ENCODE data around the gene OR8B3. TPM values are rescaled to one million over a fixed set of nuclear protein-coding genes. Genes with fewer than 3 reads are reported as not detected.
"Not testable (repeated sequence)": the region's sequence is repeated elsewhere in the genome, so short reads cannot be mapped to it uniquely, and the experiment has no call there.

Gene OR8B3
- total RNA-seq, 2 experiments from 2014 or later = not detected

DNA sequence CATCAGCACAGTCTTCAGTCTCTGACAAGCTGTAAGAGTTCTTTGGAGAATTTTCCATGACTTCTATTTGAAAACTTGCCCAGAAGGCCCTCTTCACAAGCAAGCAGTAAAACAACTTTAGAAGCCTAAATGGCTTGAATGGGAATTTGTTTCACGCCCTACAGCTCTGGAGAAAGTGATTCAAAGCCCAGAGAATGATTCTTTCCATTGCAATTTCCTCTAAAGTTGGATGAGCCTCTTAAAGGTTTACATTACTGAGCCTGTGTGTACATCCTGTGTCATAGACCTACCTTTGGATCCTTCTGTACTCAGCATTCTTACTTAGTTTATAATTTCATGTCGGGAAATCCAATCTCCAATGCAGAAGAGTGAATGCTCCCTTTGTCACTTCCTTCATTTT is 6.8 kb upstream of the OR8B3 start:
- Mint-ChIP-seq H3K27ac (no peak overlapping the region), H3K36me3 (no peaks in the 10 kb centered on the region), H3K27me3 (peaks cover 21% of the 10 kb centered on the region), H3K4me3 (no peak overlapping the region), H3K4me1 (peaks cover 2% of the 10 kb centered on the region), H3K9me3 (ENCODE audit: low read depth) (no peaks in the 10 kb centered on the region)
- ATAC-seq (no peak), DNase-seq (no peak)
- CTCF ChIA-PET = no interaction called here

GRCh38 chr11:124403186-124403585 is 4.4 kb upstream of the OR8B3 start:
- H3K36me3 Mint-ChIP-seq; H3K27ac Mint-ChIP-seq; H3K4me1 Mint-ChIP-seq; ATAC-seq; H3K9me3 Mint-ChIP-seq (ENCODE audit: low read depth); H3K4me3 Mint-ChIP-seq; H3K27me3 Mint-ChIP-seq; DNase-seq: not testable (repeated sequence)
- CTCF ChIA-PET = interaction anchor here (1.0 to 2.7 kb wide), 3 partner anchors 13 to 136 kb away, joined by 3 to 10 read pairs (median 5); no protein-coding TSS in a partner anchor

DNA sequence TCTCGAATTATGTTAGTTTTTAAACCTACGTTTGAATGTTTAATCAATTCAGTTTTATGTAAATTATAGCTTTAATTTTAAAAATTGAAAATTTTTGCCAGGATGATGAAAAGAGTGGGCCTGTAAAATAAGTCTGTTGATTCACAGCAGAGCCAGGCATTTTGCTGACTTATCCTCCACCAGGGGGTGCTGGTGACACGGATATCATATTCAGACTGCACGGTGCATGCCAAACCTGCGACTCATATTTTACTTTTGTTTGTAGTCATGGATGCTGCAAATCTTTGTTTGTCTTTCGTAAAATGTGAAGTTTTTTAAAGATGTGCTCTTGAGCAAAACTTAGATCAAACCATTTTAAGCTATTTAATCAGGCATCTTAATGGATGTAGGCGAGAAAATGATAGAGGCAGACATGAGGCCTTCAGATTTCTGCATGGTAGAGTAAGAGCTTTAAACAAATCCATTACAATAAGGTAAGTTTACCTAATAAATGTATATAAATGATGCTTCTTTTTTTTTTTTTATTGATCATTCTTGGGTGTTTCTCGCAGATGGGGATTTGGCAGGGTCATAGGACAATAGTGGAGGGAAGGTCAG is 3.6 kb upstream of the OR8B3 start:
- H3K9me3 Mint-ChIP-seq (ENCODE audit: low read depth) = no peaks in the 10 kb centered on the region
- peaks cover 5% of the 10 kb centered on the region for H3K27me3 Mint-ChIP-seq
- CTCF ChIA-PET = interaction anchor here (0.7 to 2.7 kb wide), 12 partner anchors 9 to 473 kb away, joined by 3 to 13 read pairs (median 3); no protein-coding TSS in a partner anchor
- H3K4me3 Mint-ChIP-seq = no peak overlapping the region
- ATAC-seq (peak; percentile 74), DNase-seq (peak; percentile 66)
- no peaks in the 10 kb centered on the region for H3K36me3 Mint-ChIP-seq
- H3K27ac Mint-ChIP-seq = no peak overlapping the region
- peaks cover 2% of the 10 kb centered on the region for H3K4me1 Mint-ChIP-seq

GRCh38 chr11:124396847-124397246 is 2.0 kb downstream of the OR8B3 start:
- H3K4me3 Mint-ChIP-seq; H3K9me3 Mint-ChIP-seq (ENCODE audit: low read depth); H3K27me3 Mint-ChIP-seq; H3K4me1 Mint-ChIP-seq; ATAC-seq; H3K36me3 Mint-ChIP-seq; H3K27ac Mint-ChIP-seq; DNase-seq: not testable (repeated sequence)
- CTCF ChIA-PET = interaction anchor here (0.5 kb wide), 1 partner anchor 8 kb away, joined by 3 read pairs; no protein-coding TSS in a partner anchor

DNA sequence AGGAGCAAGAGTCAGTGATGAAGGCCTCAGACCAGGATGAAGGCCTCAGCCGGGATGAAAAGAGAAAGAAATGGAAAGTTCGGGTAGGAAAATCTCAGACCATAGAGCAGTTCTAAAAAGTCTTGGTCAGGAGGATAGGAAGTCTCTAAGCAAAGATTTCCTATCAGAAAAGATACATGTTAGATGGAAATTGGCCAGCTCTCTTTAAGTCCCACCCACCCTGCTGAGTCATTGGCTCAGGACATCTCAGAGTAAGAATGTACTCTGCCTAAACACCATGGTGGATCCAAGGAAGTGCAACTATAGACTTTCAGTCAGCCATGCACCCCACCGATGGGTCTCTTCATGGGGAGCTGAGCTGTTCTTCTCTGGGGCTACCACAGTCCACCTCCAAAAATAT is 4.4 kb downstream of the OR8B3 start:
- Mint-ChIP-seq H3K9me3 (ENCODE audit: low read depth) (peaks cover 3% of the 10 kb centered on the region), H3K4me1 (no peaks in the 10 kb centered on the region), H3K4me3 (no peak overlapping the region), H3K27ac (no peak overlapping the region), H3K27me3 (no peaks in the 10 kb centered on the region), H3K36me3 (no peaks in the 10 kb centered on the region)
- CTCF ChIA-PET = no interaction called here
- ATAC-seq (no peak), DNase-seq (no peak)

DNA sequence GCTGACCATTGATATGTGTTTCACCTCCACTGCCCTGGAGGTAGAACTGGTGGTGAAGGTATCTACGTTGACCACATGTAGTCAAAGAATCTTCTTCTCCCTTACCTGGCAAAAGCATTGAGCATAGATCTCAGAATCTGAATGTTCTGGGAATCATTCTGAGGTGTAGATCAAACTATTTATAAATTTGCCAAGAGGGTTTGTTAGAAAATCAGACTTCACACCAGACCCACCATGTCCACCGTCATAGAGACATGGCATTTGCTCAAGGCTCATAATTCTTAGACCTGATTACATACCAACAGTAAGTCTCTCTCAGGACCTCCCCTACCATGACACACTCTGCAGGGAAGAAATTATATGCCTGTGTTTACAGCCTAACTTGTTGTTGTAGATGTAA is 14.4 kb downstream of the OR8B3 start, which contains the start of gene OR8B2:
OR8B2 (minus strand) TSS at position 101 of the 400 bp plus-strand sequence. CDS start 1,156 bp downstream, outside the sequence.
- H3K27me3 Mint-ChIP-seq = no peaks in the 10 kb centered on the region
- no peaks in the 10 kb centered on the region for H3K36me3 Mint-ChIP-seq
- CTCF ChIA-PET = no interaction called here
- DNase-seq (no peak), ATAC-seq (no peak)
- no peak within 1 kb of the TSS for H3K4me3 Mint-ChIP-seq
- no peak within 1 kb of the TSS for H3K27ac Mint-ChIP-seq
- no peaks in the 10 kb centered on the region for H3K4me1 Mint-ChIP-seq
- no peaks in the 10 kb centered on the region for H3K9me3 Mint-ChIP-seq (ENCODE audit: low read depth)

DNA sequence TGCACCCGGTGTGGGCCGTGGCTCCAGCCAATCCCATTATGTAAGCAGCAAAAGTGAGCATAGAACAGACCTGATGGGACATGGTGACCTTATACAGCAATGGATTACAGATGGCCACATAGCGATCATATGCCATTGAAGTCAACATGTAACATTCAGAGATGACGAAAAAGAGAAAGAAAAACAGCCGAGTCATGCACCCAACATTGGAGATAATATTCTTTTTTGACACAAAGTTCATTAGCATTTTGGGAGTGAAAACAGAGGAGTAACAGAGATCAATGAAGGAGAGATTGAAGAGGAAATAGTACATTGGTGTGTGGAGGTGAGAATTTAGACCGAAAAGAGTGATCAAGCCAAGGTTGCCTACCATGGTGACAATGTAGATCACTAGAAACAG is 16.0 kb downstream of the OR8B3 start:
- H3K9me3 Mint-ChIP-seq (ENCODE audit: low read depth); H3K36me3 Mint-ChIP-seq; H3K4me3 Mint-ChIP-seq; H3K27ac Mint-ChIP-seq; CTCF ChIA-PET; ATAC-seq; DNase-seq; H3K27me3 Mint-ChIP-seq; H3K4me1 Mint-ChIP-seq: not testable (repeated sequence)

- no peak for ATAC-seq
- Mint-ChIP-seq H3K27me3 (no peaks in the 10 kb centered on the region), H3K9me3 (ENCODE audit: low read depth) (no peaks in the 10 kb centered on the region), H3K36me3 (no peaks in the 10 kb centered on the region), H3K4me3 (no peak overlapping the region), H3K27ac (no peak overlapping the region), H3K4me1 (no peaks in the 10 kb centered on the region)
- no peak for DNase-seq
- CTCF ChIA-PET = no interaction called here
Observed at GRCh38 chr11:124380585-124380984, 18.2 kb downstream of the OR8B3 start.

DNA sequence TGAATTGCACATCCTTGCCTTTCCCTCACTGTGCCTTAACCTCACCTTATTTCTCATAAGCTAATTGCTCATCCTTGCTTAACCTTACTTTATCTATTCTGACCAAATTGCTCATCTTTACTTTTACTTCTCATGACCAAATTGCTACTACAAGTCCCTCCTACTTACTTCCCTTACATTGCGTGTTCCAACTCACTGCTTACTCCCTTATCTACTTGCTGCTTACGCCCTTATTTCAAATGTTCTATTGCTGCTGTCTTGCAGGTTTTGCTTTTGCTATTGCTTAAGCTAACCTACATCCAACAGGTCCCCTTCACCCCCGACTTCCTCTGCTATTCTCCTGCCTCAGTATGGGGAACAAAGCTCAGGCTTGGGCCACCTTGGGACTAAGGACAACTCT is 22.5 kb downstream of the OR8B3 start:
- H3K27me3 Mint-ChIP-seq = no peaks in the 10 kb centered on the region
- no peaks in the 10 kb centered on the region for H3K4me1 Mint-ChIP-seq
- DNase-seq (no peak), ATAC-seq (no peak)
- CTCF ChIA-PET = no interaction called here
- H3K9me3 Mint-ChIP-seq (ENCODE audit: low read depth) = no peaks in the 10 kb centered on the region
- H3K36me3 Mint-ChIP-seq = no peaks in the 10 kb centered on the region
- H3K27ac Mint-ChIP-seq = no peak overlapping the region
- H3K4me3 Mint-ChIP-seq = no peak overlapping the region

DNA sequence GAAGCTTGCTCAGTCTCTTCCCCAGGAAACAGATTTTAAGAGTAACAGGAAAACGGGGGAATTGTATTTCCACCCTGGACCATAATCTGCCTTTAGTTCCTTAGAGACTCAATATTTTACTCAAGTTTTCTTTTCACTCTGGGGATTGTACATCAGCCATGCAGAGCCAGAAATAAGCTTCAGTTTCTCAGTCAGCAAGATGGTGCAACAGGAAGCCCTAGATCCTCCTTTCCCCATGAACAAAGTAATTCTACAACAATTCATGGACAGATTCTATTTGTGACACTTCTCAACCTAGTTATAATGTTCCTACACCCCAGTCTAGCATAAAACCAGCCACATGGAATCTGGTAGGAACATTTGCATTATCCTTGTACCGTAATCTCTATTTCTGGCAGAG is 39.3 kb downstream of the OR8B3 start:
- ATAC-seq (no peak), DNase-seq (no peak)
- H3K36me3 Mint-ChIP-seq = no peaks in the 10 kb centered on the region
- no peaks in the 10 kb centered on the region for H3K4me1 Mint-ChIP-seq
- H3K9me3 Mint-ChIP-seq (ENCODE audit: low read depth) = no peaks in the 10 kb centered on the region
- no peak overlapping the region for H3K4me3 Mint-ChIP-seq
- H3K27me3 Mint-ChIP-seq = no peaks in the 10 kb centered on the region
- H3K27ac Mint-ChIP-seq = no peak overlapping the region
- CTCF ChIA-PET = no interaction called here

- no peak overlapping the region for H3K4me3 Mint-ChIP-seq
- no peaks in the 10 kb centered on the region for H3K27me3 Mint-ChIP-seq
- DNase-seq (no peak), ATAC-seq (no peak)
- H3K9me3 Mint-ChIP-seq (ENCODE audit: low read depth) = peaks cover 2% of the 10 kb centered on the region
- CTCF ChIA-PET = no interaction called here
- H3K4me1 Mint-ChIP-seq = no peaks in the 10 kb centered on the region
- H3K27ac Mint-ChIP-seq = no peak overlapping the region
- no peaks in the 10 kb centered on the region for H3K36me3 Mint-ChIP-seq
Observed at GRCh38 chr11:124346311-124346955, 52.4 kb downstream of the OR8B3 start.

Other genes with a start within 250 kb of the OR8B3 start
- not detected for gene OR10D3, start 215.7 kb downstream of the OR8B3 start, total RNA-seq
- gene OR8G1, start 157.9 kb downstream of the OR8B3 start, total RNA-seq = not detected
- not detected for gene OR8G5, start 142.6 kb downstream of the OR8B3 start, total RNA-seq
- not detected for gene OR8D1, start 85.1 kb downstream of the OR8B3 start, total RNA-seq
- not detected for gene OR8D2, start 78.8 kb downstream of the OR8B3 start, total RNA-seq
- gene OR8B2, start 14.5 kb downstream of the OR8B3 start, total RNA-seq = not detected
- not detected for gene OR8B4, start 25.8 kb upstream of the OR8B3 start, total RNA-seq
- not detected for gene OR8B8, start 46.7 kb upstream of the OR8B3 start, total RNA-seq
- not detected for gene OR8B12, start 144.6 kb upstream of the OR8B3 start, total RNA-seq
- not detected for gene OR8A1, start 171.0 kb upstream of the OR8B3 start, total RNA-seq
- gene PANX3, start 212.4 kb upstream of the OR8B3 start, total RNA-seq = not detected
- 10 to 100 TPM; 44.5 to 48.5 TPM for gene TBRG1, start 223.8 kb upstream of the OR8B3 start, total RNA-seq

Measured in activated CD8-positive, alpha-beta memory T cell treated with anti-CD3 and anti-CD28 coated beads, Interleukin-2, amount 10 ng/mL, durations not matched to agents 7 days and 5 days (primary cell).